Measurements from ENCODE around the gene OLA1. TPM values are rescaled to one million over a fixed set of nuclear protein-coding genes. Genes with fewer than 3 reads are reported as not detected.

Gene OLA1
- polyA plus RNA-seq, 1 experiment, result 36.7 TPM

DNA sequence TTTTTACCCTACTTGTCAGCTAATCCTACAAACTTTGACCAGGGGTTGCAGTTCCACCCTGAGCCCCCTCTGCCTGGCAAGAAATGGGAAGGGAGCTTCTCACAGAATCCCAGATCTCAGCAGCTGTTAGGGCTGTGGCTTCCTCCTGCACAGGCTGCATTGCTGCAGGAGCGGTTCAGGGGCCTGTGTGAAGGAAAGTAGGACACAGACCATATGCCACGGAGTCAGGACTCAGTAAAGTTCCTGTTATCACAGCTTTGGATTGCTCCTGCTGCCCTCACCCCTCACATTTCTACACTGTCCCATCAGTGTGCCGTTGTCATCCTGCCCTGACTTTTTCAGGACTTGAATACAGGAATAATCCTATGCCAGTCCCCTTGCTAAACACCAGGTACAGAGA, 220.4 kb downstream of the OLA1 start:
- ChIA-PET CTCF (interaction anchor here (1.1 to 1.6 kb wide), 2 partner anchors 9 to 13 kb away, joined by 4 to 5 read pairs; no protein-coding TSS in a partner anchor), POLR2A (no interaction called here)
- TF ChIP-seq, protein P1, sequence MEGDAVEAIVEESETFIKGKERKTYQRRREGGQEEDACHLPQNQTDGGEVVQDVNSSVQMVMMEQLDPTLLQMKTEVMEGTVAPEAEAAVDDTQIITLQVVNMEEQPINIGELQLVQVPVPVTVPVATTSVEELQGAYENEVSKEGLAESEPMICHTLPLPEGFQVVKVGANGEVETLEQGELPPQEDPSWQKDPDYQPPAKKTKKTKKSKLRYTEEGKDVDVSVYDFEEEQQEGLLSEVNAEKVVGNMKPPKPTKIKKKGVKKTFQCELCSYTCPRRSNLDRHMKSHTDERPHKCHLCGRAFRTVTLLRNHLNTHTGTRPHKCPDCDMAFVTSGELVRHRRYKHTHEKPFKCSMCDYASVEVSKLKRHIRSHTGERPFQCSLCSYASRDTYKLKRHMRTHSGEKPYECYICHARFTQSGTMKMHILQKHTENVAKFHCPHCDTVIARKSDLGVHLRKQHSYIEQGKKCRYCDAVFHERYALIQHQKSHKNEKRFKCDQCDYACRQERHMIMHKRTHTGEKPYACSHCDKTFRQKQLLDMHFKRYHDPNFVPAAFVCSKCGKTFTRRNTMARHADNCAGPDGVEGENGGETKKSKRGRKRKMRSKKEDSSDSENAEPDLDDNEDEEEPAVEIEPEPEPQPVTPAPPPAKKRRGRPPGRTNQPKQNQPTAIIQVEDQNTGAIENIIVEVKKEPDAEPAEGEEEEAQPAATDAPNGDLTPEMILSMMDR (IDR thresholded peaks at IDR 0.05; ENCODE audit: insufficient read depth, low read depth, low read length), result no peak
- Histone ChIP-seq H3K36me3 (ENCODE audit: control insufficient read depth, insufficient read depth, low read length) (no peaks in the 10 kb centered on the region), H3K27me3 (ENCODE audit: control insufficient read depth, insufficient read depth, low read length) (no peaks in the 10 kb centered on the region), H3K4me3 (ENCODE audit: low read depth, low read length) (no peak overlapping the region)
- DNase-seq (ENCODE audit: low read depth), result no peak

DNA sequence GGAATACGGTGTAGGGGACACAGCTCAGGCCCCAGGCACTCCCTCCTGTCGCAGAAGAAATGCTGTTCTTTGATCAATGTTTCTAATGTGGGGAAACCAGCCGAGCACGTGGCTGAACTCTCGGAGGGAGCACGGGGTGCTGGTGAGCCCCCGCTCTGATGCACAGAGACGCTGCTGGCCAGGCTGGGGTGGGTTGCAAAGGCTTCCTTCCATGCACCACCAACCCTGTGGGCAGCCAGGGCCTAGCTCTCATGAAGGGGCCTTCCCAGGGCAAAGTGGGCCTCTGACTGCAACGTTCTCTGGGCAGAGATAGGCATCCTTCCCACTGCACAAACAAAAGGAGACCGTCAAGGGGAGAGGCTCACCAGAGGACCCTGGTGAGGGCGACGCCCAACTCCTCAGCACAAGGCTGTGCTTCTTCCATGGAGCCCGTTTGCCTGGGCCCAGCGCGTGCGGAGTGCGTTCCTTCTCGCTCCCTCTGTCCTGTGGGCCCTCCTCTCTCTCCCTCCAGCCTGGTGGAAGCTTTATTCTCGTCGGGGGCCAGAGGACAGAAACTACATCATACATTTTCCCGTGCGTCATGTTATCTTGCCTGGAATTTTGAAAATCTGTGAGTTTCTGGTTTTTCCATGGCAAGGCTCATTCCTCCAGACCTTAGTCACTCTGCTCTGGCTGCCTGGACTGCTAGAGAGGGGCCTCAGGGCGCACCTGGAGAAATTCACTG, 222.0 kb downstream of the OLA1 start:
- POLR2A ChIA-PET, result no interaction called here
- H3K4me3 ChIP-seq (ENCODE audit: low read depth, low read length), result no peak overlapping the region

DNA sequence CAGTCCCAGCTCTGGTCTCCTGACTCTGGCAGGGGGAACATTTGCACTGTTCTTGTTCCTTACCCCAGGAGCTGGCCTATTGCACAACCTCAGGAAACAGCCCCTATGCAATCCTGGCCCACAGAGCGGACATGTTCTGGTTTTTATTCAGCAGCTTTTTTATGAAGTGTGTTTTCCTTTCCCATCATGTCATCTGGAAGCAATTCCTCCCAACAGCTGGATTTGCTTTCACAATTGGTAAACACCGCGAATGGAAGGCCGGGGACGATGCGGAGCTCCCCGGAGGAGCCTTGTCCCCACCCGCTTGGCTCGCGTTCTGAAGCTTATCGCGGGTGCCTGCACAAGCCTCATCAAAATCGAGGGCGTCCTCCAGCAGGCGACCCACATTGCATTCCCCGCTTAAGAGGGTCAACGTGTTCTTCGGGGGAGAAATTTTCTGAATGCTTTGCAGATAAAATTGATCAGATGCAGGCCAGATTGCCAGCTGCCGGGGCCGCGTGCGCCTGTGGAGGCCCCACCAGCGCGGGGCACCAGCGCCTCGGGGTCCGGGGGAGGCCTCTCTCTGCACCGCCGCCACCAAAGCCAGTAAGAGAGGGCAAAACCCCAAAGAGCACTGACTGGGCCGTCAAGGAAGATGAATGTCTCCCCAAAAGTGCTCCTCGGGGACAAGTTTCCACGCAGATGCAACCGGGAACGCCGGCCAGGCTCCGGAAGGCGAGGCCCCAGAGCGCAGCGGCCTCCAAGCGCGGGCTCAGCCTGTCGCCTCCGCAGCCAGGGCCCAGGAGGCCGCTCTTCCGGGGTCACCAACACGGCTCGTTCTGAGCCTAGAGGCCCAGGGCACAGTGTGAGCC, 222.8 kb downstream of the OLA1 start:
- TF ChIP-seq, protein P1 (IDR thresholded peaks at IDR 0.05; ENCODE audit: insufficient read depth, low read depth, low read length), result no peak
- ChIA-PET POLR2A (interaction anchor here (0.6 kb wide), 1 partner anchor 118 kb away, joined by 3 read pairs; no protein-coding TSS in a partner anchor), CTCF (interaction anchor here (1.5 to 1.9 kb wide), 3 partner anchors 11 to 63 kb away, joined by 4 to 10 read pairs (median 6); no protein-coding TSS in a partner anchor)
- H3K27me3 ChIP-seq (ENCODE audit: control insufficient read depth, insufficient read depth, low read length), result no peaks in the 10 kb centered on the region
- no peak overlapping the region for H3K4me3 ChIP-seq (ENCODE audit: low read depth, low read length)
- H3K36me3 ChIP-seq (ENCODE audit: control insufficient read depth, insufficient read depth, low read length), result no peaks in the 10 kb centered on the region
- peak; percentile 82 for DNase-seq (ENCODE audit: low read depth)

More for the DNA sequence above, 222.0 kb downstream of the OLA1 start:
- no peak for DNase-seq (ENCODE audit: low read depth)
- TF ChIP-seq, protein P1 (IDR thresholded peaks at IDR 0.05; ENCODE audit: insufficient read depth, low read depth, low read length), result no peak
- no peaks in the 10 kb centered on the region for H3K36me3 ChIP-seq (ENCODE audit: control insufficient read depth, insufficient read depth, low read length)
- CTCF ChIA-PET, result interaction anchor here (1.9 kb wide), 1 partner anchor 12 kb away, joined by 10 read pairs; no protein-coding TSS in a partner anchor
- no peaks in the 10 kb centered on the region for H3K27me3 ChIP-seq (ENCODE audit: control insufficient read depth, insufficient read depth, low read length)

DNA sequence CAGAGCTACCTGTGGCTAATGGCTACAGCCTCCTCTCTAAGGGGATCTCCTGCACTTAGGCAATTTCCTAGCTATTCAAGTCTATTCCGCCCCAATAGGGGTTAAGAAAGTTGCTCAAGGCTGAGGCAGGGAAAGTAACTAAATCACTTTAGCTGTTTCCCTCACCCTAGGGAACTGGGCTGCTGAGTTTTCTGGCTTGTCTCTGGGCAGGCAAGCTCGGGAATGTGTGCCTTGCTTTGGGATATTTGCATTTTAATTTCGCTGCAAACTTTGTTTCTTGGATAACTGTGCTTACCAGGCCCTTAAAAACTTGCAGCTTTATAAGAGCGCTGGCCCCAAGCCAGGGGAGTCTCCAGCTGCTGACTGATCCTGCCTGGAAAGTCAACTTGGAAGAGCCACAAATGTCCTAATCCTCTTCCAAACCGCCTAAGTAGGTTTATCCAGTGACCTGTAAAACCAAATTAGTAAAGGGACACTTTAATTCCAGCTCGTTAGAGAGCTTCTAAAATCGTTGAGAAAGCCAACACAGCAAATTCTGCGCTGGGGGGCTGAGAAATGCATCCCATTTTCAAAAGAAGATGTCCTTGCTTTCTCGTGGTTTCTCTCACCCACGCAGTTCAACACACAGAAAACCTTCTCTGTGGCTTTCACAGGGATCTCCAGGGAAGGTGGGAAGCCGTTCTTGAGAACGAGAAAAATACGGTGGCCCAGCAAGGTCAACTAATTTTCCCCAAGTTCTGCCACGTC, 223.6 kb downstream of the OLA1 start:
- Histone ChIP-seq H3K4me3 (ENCODE audit: low read depth, low read length) (no peak overlapping the region), H3K36me3 (ENCODE audit: control insufficient read depth, insufficient read depth, low read length) (no peaks in the 10 kb centered on the region), H3K27me3 (ENCODE audit: control insufficient read depth, insufficient read depth, low read length) (no peaks in the 10 kb centered on the region)
- DNase-seq (ENCODE audit: low read depth), result no peak
- ChIA-PET CTCF (interaction anchor here (0.8 to 1.9 kb wide), 4 partner anchors 10 to 62 kb away, joined by 3 to 10 read pairs (median 5); no protein-coding TSS in a partner anchor), POLR2A (interaction anchor here (0.5 to 0.6 kb wide), 3 partner anchors 45 to 119 kb away, joined by 3 to 7 read pairs (median 3); no protein-coding TSS in a partner anchor)
- TF ChIP-seq, protein P1 (IDR thresholded peaks at IDR 0.05; ENCODE audit: insufficient read depth, low read depth, low read length), result no peak

Data from BJ (cell line).